Vagina (tissue), 2 donors: ENCODE results near the gene SEMA3A.

Experiments
- CTCF ChIP-seq, 3 experiments: fragments of 450-650 bp in 2 of 3; fragments of 200-600 bp in 1 of 3; sonication (generic) in 1 of 3; IDR thresholded peaks; one replicate each; pipeline ENCODE4 v1.5.1; 2017 to 2019; ENCODE audit warnings: antibody characterized with exemption in 3 of 3, mild to moderate bottlenecking in 2 of 3, moderate library complexity in 2 of 3
- POLR2A ChIP-seq, 2 donors: fragments of 450-650 bp; IDR thresholded peaks; one replicate each; pipeline ENCODE4 v1.6.1; 2017; ENCODE audit warnings: antibody characterized with exemption in 2 of 2, mild to moderate bottlenecking in 2 of 2, moderate library complexity in 2 of 2
- POLR2AphosphoS5 ChIP-seq, 2 donors: sonication (generic); formaldehyde crosslinking; IDR thresholded peaks; one replicate each; pipeline ENCODE4 v1.9.0; 2017; ENCODE audit warnings: antibody characterized with exemption in 2 of 2, mild to moderate bottlenecking in 2 of 2, low read depth in 1 of 2; ENCODE audit not compliant: insufficient read depth in 1 of 2

- TF ChIP-seq POLR2AphosphoS5 (IDR thresholded peaks at IDR 0.05; ENCODE audit: insufficient read depth in 1 of 2, low read depth in 1 of 2) = no peak
- no peak for TF ChIP-seq CTCF (IDR thresholded peaks at IDR 0.05)
- no peak for TF ChIP-seq POLR2A (IDR thresholded peaks at IDR 0.05)
Measured at GRCh38 chr7:84112771-84113170, 81.8 kb downstream of the SEMA3A start.
